Prostate gland (tissue), 2 donors: ENCODE results near the gene FBXL16. TPM values are rescaled to one million over a fixed set of nuclear protein-coding genes. Genes with fewer than 3 reads are reported as not detected.
A peak's percentile ranks its signal among the peaks of the same experiment; 100 is the strongest.

Experiments used
- DNase-seq: peaks from one replicate; pipeline ENCODE4 v3.0.0-alpha.2; 2019; ENCODE audit warnings: low spot score
- H3K27ac ChIP-seq, 2 donors: fragments of 200-600 bp; sonication (generic); 2 replicates each; pipeline ENCODE4 v1.5.1; 2017 to 2019
- H3K27me3 ChIP-seq: fragments of 200-600 bp; sonication (generic); replicated peaks from 2 replicates; pipeline ENCODE4 v1.5.1; 2019; ENCODE audit not compliant: insufficient read depth
- H3K36me3 ChIP-seq, 2 donors: fragments of 200-600 bp; sonication (generic); 1 replicate in 1 of 2; 2 replicates in 1 of 2; pipeline versions ENCODE4 v1.5.1 to v1.8.1; 2017 to 2019
- H3K4me1 ChIP-seq: fragments of 200-600 bp; sonication (generic); replicated peaks from 2 replicates; pipeline ENCODE4 v1.5.1; 2019
- H3K4me3 ChIP-seq, 2 donors: fragments of 200-600 bp; sonication (generic); 2 replicates each; pipeline ENCODE4 v1.5.1; 2017 to 2019
- H3K9me3 ChIP-seq: fragments of 200-600 bp; sonication (generic); 2 replicates; pipeline ENCODE4 v1.5.1; 2017
- CTCF ChIP-seq, 4 experiments: fragments of 200-600 bp in 2 of 4; fragments of 450-650 bp in 2 of 4; sonication (generic) in 2 of 4; IDR thresholded peaks; 1 replicate in 3 of 4; 2 replicates in 1 of 4; pipeline ENCODE4 v1.5.1; 2016 to 2019; ENCODE audit warnings: antibody characterized with exemption in 4 of 4, mild to moderate bottlenecking in 2 of 4, moderate library complexity in 2 of 4
- POLR2A ChIP-seq: fragments of 450-650 bp; IDR thresholded peaks from one replicate; pipeline ENCODE4 v1.6.1; 2016; ENCODE audit warnings: antibody characterized with exemption, mild to moderate bottlenecking
- POLR2AphosphoS5 ChIP-seq: sonication (generic); formaldehyde crosslinking; IDR thresholded peaks from one replicate; pipeline ENCODE4 v1.6.1; 2017; ENCODE audit warnings: antibody characterized with exemption
- WGBS: methylation state at CpG from one replicate; pipeline ENCODE4 v1.1.5; 2018; 5-methylcytosine and 5-hydroxymethylcytosine counted together
- intact Hi-C: fragments of 100-400 bp; cut with DNase I; formaldehyde crosslinking; loops from one replicate; pipeline ENCODE4 v1.14.2; 2022
- total RNA-seq, 2 donors: library from RNA; depleted of rRNA; stranded (reverse); fragments of >200 nt; gene quantifications; one replicate each; pipeline ENCODE4 v1.1.0, GENCODE V29; 2016

FBXL16 gene
- total RNA-seq, 2 donors from 2014 or later, result 6.1 to 9.1 TPM

- Histone ChIP-seq H3K4me3 (no peak overlapping the region), H3K4me1 (peaks cover 7% of the 10 kb centered on the region), H3K27me3 (no peaks in the 10 kb centered on the region), H3K36me3 (peaks cover 3 to 16% of the 10 kb centered on the region in 2 donors), H3K9me3 (no peaks in the 10 kb centered on the region), H3K27ac (no peak overlapping the region)
- intact Hi-C loops, result no loop called here
- 86% methylated on average over 13 of the region's 13 CpGs for WGBS
- TF ChIP-seq POLR2A, result no peak
- TF ChIP-seq CTCF (IDR thresholded peaks at IDR 0.05), result no peak
- no peak for TF ChIP-seq POLR2AphosphoS5
- DNase-seq, result no peak
Measured at GRCh38 chr16:666572-666971, 39.0 kb downstream of the FBXL16 start.

- Histone ChIP-seq H3K4me3 (no peak overlapping the region), H3K36me3 (no peaks in the 10 kb centered on the region), H3K27me3 (no peaks in the 10 kb centered on the region), H3K9me3 (no peaks in the 10 kb centered on the region), H3K4me1 (peaks cover 3% of the 10 kb centered on the region), H3K27ac (no peak overlapping the region)
- intact Hi-C loops, result no loop called here
- no peak for DNase-seq
- TF ChIP-seq POLR2AphosphoS5 (no peak), POLR2A (no peak), CTCF (IDR thresholded peaks at IDR 0.05) (no peak)
- 95% methylated on average over 20 of the region's 21 CpGs for WGBS
Measured at GRCh38 chr16:662597-662996, 43.0 kb downstream of the FBXL16 start.

GRCh38 chr16:662095-662494 is 43.5 kb downstream of the FBXL16 start:
- TF ChIP-seq POLR2A, result no peak
- TF ChIP-seq CTCF (IDR thresholded peaks at IDR 0.05), result no peak
- TF ChIP-seq POLR2AphosphoS5, result no peak
- DNase-seq, result no peak
- Histone ChIP-seq H3K27ac (no peak overlapping the region), H3K9me3 (no peaks in the 10 kb centered on the region), H3K36me3 (no peaks in the 10 kb centered on the region), H3K4me1 (peaks cover 3% of the 10 kb centered on the region), H3K4me3 (no peak overlapping the region), H3K27me3 (no peaks in the 10 kb centered on the region)
- intact Hi-C loops, result no loop called here
- 91% methylated on average over 18 of the region's 19 CpGs for WGBS

- Histone ChIP-seq H3K27me3 (no peaks in the 10 kb centered on the region), H3K36me3 (no peaks in the 10 kb centered on the region), H3K4me1 (peaks cover 3% of the 10 kb centered on the region), H3K4me3 (no peak overlapping the region), H3K27ac (peak overlapping the region; percentile 53 to 61), H3K9me3 (no peaks in the 10 kb centered on the region)
- DNase-seq, result no peak
- TF ChIP-seq POLR2A, result no peak
- 68% methylated on average over 34 of the region's 35 CpGs for WGBS
- intact Hi-C loops, result no loop called here
Measured at GRCh38 chr16:661184-661821, 44.3 kb downstream of the FBXL16 start.

- Histone ChIP-seq H3K27ac (peak overlapping the region; percentile 53 to 61), H3K27me3 (no peaks in the 10 kb centered on the region), H3K4me1 (peaks cover 3% of the 10 kb centered on the region), H3K4me3 (no peak overlapping the region), H3K36me3 (no peaks in the 10 kb centered on the region), H3K9me3 (no peaks in the 10 kb centered on the region)
- WGBS, result 49% methylated on average over 27 of the region's 43 CpGs
- peak; percentile 24 to 76 (median 56) for TF ChIP-seq CTCF (IDR thresholded peaks at IDR 0.05)
- peak; percentile 62 for TF ChIP-seq POLR2AphosphoS5
- TF ChIP-seq POLR2A, result peak; percentile 8
- intact Hi-C loops, result no loop called here
- peak; percentile 86 for DNase-seq
Measured at GRCh38 chr16:660459-661183, 45.0 kb downstream of the FBXL16 start.
